BLaER1 (cell line): ENCODE measurements around the gene FLRT1.

Experiments
- H3K27ac ChIP-seq: shearing (Covaris generic); formaldehyde crosslinking; 2 replicates; pipeline ENCODE4 v1.8.1; 2022
- H3K27me3 ChIP-seq: shearing (Covaris generic); formaldehyde crosslinking; 2 replicates; pipeline ENCODE4 v1.8.1; 2022
- H3K36me3 ChIP-seq: shearing (Covaris generic); formaldehyde crosslinking; 2 replicates; pipeline ENCODE4 v1.8.1; 2022
- H3K4me1 ChIP-seq: shearing (Covaris generic); formaldehyde crosslinking; 2 replicates; pipeline ENCODE4 v1.8.1; 2022
- H3K4me2 ChIP-seq: shearing (Covaris generic); formaldehyde crosslinking; 2 replicates; pipeline ENCODE4 v1.8.1; 2022
- H3K4me3 ChIP-seq: shearing (Covaris generic); formaldehyde crosslinking; 2 replicates; pipeline ENCODE4 v1.8.1; 2022
- H3K9ac ChIP-seq: shearing (Covaris generic); formaldehyde crosslinking; 2 replicates; pipeline ENCODE4 v1.8.1; 2022
- H3K9me3 ChIP-seq: shearing (Covaris generic); formaldehyde crosslinking; 2 replicates; pipeline ENCODE4 v1.8.1; 2022
- H4K20me1 ChIP-seq: shearing (Covaris generic); formaldehyde crosslinking; 2 replicates; pipeline ENCODE4 v1.8.1; 2022
- Cebpa-rat ChIP-seq: shearing (Covaris generic); IDR thresholded peaks from 2 replicates; pipeline ENCODE4 v1.8.1; 2022

FLRT1 gene

DNA sequence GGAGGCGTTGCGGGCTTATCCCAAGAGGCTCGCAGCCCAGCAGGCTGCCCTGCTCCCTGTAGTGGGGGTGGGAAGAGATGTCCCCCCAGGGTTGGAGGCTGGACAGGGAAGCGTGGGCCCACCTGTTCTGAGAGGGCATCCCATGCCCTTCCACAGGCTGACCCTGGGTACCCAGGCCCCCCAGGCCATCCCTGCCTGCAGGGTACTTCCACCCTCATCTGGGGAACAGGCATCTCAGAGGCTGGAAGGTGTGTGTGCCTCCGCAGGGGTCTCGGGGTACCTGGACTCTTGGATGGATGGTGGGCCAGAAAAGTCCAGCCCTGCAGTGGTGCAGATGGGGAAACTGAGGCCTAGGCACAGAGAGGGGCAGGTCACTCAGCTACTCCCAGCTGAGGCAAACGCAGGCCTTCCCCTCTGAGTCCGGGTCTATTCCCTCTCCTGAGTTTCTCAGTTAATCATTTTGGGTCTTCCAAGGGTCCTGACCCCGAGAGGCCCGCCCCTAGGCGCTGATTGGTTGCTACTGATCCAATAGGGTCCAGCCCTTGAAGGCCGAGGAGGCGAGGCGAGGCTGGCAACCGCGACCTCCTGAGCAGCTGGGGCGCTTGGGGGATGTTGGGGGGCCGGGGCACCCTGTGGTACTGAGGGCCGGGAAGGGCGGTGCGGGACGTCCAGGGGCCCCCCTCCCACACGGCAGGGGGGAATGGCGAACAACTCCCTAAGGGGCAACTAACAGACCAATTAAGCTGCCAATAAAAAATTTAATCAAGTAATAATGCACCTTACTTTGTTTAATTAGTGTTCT is 23.8 kb downstream of the FLRT1 start:
- peaks cover 54% of the 10 kb centered on the region for H3K4me1 ChIP-seq
- no peak overlapping the region for H3K27ac ChIP-seq
- H3K36me3 ChIP-seq: peaks cover 11% of the 10 kb centered on the region; the same call in 1 of the 2 replicates
- no peak overlapping the region for H3K9ac ChIP-seq
- peaks cover 23% of the 10 kb centered on the region for H3K27me3 ChIP-seq
- H4K20me1 ChIP-seq: peaks cover 100% of the 10 kb centered on the region
- no peaks in the 10 kb centered on the region for H3K9me3 ChIP-seq
- H3K4me2 ChIP-seq: peak overlapping the region; percentile 99
- H3K4me3 ChIP-seq: no peak overlapping the region
- TF ChIP-seq Cebpa-rat: no peak

DNA sequence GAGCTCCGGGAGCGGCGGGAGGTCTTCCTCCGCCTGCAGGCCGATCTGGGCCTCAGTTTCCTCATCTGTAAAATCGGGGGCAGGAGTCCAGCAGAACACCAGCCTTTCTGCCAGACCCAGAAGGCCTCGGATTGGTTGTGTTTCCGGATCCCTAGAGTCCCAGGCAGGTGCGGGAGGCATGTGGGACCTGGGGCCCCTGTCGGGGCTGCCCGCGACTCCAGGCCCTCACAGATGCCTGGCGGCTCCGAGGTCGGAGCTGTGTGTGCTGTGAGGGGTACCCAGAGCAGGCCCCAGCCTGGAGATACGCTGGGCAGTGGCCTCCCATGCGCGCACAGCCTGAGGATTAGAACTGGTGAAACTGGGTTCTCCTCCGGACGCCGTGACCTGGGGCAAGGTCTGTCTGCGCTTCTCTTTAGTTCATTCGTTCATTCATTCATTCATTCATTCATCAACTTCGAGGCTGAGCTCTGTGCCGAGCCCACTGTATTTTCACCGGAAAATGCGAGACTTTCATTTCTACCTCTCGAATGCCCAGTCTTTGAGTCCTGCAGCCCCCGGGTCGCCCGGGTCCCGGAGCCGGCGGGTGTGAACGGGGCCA is 24.6 kb downstream of the FLRT1 start:
- H3K4me1 ChIP-seq: peaks cover 46% of the 10 kb centered on the region
- H3K36me3 ChIP-seq: peaks cover 11% of the 10 kb centered on the region; the same call in 1 of the 2 replicates
- H4K20me1 ChIP-seq: peaks cover 100% of the 10 kb centered on the region
- H3K27me3 ChIP-seq: peaks cover 23% of the 10 kb centered on the region
- peak overlapping the region; percentile 99 for H3K4me2 ChIP-seq
- peak overlapping the region; percentile 65; the same call in 1 of the 2 replicates for H3K9ac ChIP-seq
- no peak for TF ChIP-seq Cebpa-rat
- no peaks in the 10 kb centered on the region for H3K9me3 ChIP-seq
- no peak overlapping the region for H3K27ac ChIP-seq
- H3K4me3 ChIP-seq: peak overlapping the region; percentile 64

DNA sequence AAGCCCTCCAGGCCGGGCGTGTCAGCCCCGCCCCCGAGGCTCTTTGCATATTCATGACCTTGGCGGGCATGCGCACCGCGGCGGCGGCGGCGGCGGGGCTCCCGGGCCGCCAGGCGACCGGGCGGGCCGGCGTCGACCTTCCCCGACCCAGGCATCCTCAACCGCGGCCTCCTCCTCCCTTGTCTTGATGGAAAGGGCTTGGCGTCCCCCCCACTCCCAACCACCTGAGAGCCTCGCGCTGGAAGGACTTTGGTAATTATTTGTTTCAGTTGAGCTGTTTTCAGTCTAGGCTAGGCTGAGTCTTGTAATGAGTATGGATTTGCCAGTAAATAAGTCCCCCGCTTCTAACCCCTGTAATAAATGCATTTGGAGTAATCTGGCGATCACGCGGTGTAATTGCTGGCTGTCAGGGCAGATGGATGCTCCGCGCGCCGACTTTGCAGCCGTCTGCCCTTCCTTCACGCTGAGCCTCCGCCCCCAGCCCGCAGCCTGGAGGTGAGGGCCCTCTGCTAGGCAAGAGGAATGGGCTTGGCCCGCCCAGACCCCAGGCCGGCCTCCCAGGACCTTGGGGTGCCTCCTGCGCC is 25.2 kb downstream of the FLRT1 start:
- Histone ChIP-seq H3K27me3 (peaks cover 23% of the 10 kb centered on the region), H3K9me3 (no peaks in the 10 kb centered on the region), H3K4me1 (peaks cover 40% of the 10 kb centered on the region), H3K4me2 (peak overlapping the region; percentile 99), H3K9ac (peak overlapping the region; percentile 65; the same call in 1 of the 2 replicates), H3K27ac (no peak overlapping the region), H3K36me3 (peaks cover 11% of the 10 kb centered on the region; the same call in 1 of the 2 replicates), H3K4me3 (peak overlapping the region; percentile 64), H4K20me1 (peaks cover 99% of the 10 kb centered on the region)
- no peak for TF ChIP-seq Cebpa-rat

DNA sequence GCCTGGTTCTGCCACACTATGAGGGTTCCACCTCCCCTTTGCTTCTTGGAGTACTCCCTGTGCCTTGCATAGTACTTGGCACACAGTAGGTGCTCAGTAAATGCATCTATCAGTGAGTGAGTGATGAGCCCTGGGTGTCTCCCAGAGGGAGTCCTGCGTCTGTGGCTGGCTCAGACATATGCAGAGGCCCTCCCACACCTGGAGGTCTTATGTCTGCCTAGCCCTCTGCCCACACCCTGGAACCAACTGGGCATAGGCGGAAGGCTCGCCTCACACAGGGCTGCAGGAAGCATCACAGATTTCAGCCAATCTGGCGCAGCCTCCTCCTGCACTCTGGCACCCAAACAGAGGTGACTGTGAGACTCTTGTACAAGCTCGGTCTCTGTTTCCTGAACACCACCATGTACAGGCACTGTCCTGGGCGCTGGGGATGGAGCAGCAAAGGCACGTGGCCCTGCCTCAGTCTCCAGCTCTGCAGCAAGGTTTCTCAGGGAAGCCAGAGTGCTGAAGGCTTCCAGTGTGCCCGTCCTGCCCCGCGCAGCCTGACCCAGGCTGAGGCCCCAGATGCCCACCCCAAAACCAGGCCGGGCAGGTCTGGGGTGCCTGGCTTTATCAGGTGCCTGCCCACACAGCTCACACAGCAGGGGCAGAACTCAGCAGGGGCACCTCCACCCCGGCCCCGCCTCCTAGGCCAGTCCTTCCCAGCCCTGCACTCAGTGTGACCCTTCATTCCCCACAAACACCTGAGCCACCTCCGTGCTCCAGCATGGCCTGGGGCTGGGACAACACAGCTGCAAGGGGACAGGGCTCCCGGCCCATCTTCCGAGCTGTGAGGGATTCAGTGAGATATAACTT is 26.7 kb downstream of the FLRT1 start:
- Histone ChIP-seq H3K4me2 (no peak overlapping the region), H3K27ac (no peak overlapping the region), H3K27me3 (peaks cover 23% of the 10 kb centered on the region), H3K9ac (no peak overlapping the region), H3K4me3 (no peak overlapping the region), H3K4me1 (peaks cover 33% of the 10 kb centered on the region), H3K9me3 (no peaks in the 10 kb centered on the region), H4K20me1 (peaks cover 99% of the 10 kb centered on the region), H3K36me3 (peaks cover 11% of the 10 kb centered on the region; the same call in 1 of the 2 replicates)
- TF ChIP-seq Cebpa-rat: no peak

DNA sequence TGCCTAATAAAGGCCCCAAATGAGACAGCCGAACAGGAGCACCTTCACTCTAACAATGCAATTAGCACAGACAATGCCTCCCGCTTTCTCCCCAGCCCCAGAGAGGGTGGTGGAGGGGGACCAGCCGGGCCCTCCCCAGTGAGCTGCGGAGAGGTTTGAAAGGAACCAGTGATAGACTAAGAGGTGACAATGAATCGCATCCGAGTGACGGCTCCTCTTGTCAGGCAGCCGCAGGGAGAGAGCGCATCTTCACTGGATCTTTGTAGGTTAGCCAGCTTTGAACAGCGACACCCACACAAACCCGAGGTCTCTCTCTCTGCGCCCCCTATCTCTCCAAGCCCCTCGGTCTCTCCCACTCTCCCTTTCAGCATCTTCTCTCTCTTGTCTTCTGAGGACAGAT is 28.0 kb downstream of the FLRT1 start:
- Histone ChIP-seq H3K27ac (no peak overlapping the region), H3K27me3 (peaks cover 23% of the 10 kb centered on the region), H3K36me3 (peaks cover 11% of the 10 kb centered on the region; the same call in 1 of the 2 replicates), H3K4me2 (no peak overlapping the region), H3K9me3 (no peaks in the 10 kb centered on the region), H3K4me3 (no peak overlapping the region), H4K20me1 (peaks cover 99% of the 10 kb centered on the region), H3K9ac (no peak overlapping the region), H3K4me1 (peaks cover 41% of the 10 kb centered on the region)
- no peak for TF ChIP-seq Cebpa-rat

DNA sequence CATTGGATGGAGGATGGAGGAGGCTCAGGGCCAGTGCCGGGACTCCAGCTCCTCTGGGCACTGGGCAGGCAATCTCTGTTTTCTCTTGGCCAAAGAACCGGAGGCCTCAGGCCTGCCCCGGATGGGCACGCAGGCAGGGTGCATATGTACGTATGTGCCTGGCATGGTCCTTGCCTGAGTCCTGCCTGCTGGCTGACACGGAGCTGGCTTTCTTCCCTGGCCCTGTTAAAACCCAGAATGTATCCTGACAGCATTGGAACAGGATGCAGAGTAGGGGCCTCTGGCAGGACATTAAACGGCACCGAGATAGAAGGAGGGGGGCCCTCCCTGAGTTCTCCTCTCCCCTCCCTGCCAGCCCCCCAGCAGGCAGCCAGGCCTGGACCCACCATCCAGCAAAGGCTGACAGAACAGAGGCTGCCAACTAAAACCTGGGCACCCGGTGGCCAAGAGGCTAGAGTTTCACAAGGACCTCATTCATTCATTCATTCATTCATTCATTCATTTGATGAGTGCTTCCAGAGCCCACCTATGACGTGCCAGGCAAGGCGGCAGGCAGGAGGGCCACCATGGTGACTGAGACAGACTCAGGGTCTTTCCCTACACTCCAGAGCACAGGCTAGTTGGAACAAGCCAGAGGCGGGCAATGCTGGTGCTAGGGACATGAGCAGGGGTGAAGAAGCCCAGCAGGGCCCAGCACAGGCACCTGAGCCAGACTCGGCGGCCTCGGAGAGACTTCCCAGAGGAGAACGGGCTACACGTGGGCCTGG is 28.8 kb downstream of the FLRT1 start:
- no peak for TF ChIP-seq Cebpa-rat
- Histone ChIP-seq H3K4me3 (no peak overlapping the region), H3K4me2 (no peak overlapping the region), H3K27me3 (peaks cover 23% of the 10 kb centered on the region), H3K27ac (no peak overlapping the region), H3K36me3 (peaks cover 11% of the 10 kb centered on the region; the same call in 1 of the 2 replicates), H3K9ac (no peak overlapping the region), H3K9me3 (no peaks in the 10 kb centered on the region), H4K20me1 (peaks cover 99% of the 10 kb centered on the region), H3K4me1 (peaks cover 45% of the 10 kb centered on the region)

GRCh38 chr11:64065141-64065465 is 29.4 kb downstream of the FLRT1 start:
- no peak for TF ChIP-seq Cebpa-rat
- Histone ChIP-seq H3K4me3 (no peak overlapping the region), H3K4me2 (no peak overlapping the region), H3K36me3 (peaks cover 11% of the 10 kb centered on the region; the same call in 1 of the 2 replicates), H3K4me1 (peaks cover 41% of the 10 kb centered on the region), H3K9me3 (no peaks in the 10 kb centered on the region), H3K27ac (no peak overlapping the region), H3K9ac (no peak overlapping the region), H4K20me1 (peaks cover 99% of the 10 kb centered on the region), H3K27me3 (peaks cover 21% of the 10 kb centered on the region)

DNA sequence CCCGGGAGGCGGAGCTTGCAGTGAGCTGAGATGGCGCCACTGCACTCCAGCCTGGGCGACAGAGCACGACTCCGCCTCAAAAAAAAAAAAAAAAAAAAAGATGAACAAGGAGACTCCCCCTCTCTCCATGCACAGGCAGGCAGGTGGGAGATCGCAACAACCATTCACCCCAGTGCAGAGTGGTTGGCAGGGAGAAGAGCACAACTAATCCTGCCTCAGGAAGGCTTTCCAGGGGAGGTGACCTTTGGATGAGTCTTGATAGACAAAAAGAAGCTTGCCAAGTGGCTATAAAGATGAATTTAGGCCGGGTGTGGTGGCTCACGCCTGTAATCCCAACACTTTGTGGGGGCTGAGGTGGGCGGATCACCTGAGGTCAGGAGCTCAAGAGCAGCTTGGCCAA is 30.0 kb downstream of the FLRT1 start:
- H3K9me3 ChIP-seq: no peaks in the 10 kb centered on the region
- peaks cover 39% of the 10 kb centered on the region for H3K4me1 ChIP-seq
- H3K36me3 ChIP-seq: peaks cover 11% of the 10 kb centered on the region; the same call in 1 of the 2 replicates
- no peak for TF ChIP-seq Cebpa-rat
- no peak overlapping the region for H3K4me2 ChIP-seq
- peaks cover 99% of the 10 kb centered on the region for H4K20me1 ChIP-seq
- no peak overlapping the region for H3K27ac ChIP-seq
- H3K27me3 ChIP-seq: peaks cover 15% of the 10 kb centered on the region
- H3K4me3 ChIP-seq: no peak overlapping the region
- H3K9ac ChIP-seq: no peak overlapping the region
